22Rv1 (cell line): ENCODE measurements around the gene TADA2A.
"Not testable (repeated sequence)": the region's sequence is repeated elsewhere in the genome, so short reads cannot be mapped to it uniquely, and the experiment has no call there.

Source experiments
- H3K27ac ChIP-seq: fragments of 450-650 bp; 2 replicates; pipeline ENCODE4 v1.5.1; 2017
- CTCF ChIP-seq: fragments of 450-650 bp; IDR thresholded peaks from 2 replicates; pipeline ENCODE4 v1.5.1; 2017; ENCODE audit warnings: mild to moderate bottlenecking
- ZFX ChIP-seq: fragments of 450-650 bp; IDR thresholded peaks from 2 replicates; pipeline ENCODE4 v1.6.1; 2017; ENCODE audit warnings: antibody characterized with exemption, borderline replicate concordance

TADA2A gene

GRCh38 chr17:37446027-37446426 lies 39.3 kb downstream of the TADA2A start:
- TF ChIP-seq ZFX (no peak), CTCF (no peak)
- H3K27ac ChIP-seq, result 0 out of 2 replicates have a peak overlapping the region, but pooled peaks have one; percentile 7

- H3K27ac ChIP-seq, result no peak overlapping the region
- TF ChIP-seq CTCF, result no peak
- no peak for TF ChIP-seq ZFX
Measured at GRCh38 chr17:37447641-37448040, 41.0 kb downstream of the TADA2A start.

- peak overlapping the region; percentile 63 for H3K27ac ChIP-seq
- no peak for TF ChIP-seq ZFX
- no peak for TF ChIP-seq CTCF
Measured at GRCh38 chr17:37450112-37450511, 43.4 kb downstream of the TADA2A start.

- H3K27ac ChIP-seq, result not testable (repeated sequence)
Measured at GRCh38 chr17:37457801-37458200, 51.1 kb downstream of the TADA2A start.

- TF ChIP-seq CTCF (no peak), ZFX (no peak)
- H3K27ac ChIP-seq, result no peak overlapping the region
Measured at GRCh38 chr17:37458805-37459204, 52.1 kb downstream of the TADA2A start.

GRCh38 chr17:37461668-37462067 lies 55.0 kb downstream of the TADA2A start:
- no peak overlapping the region for H3K27ac ChIP-seq
- no peak for TF ChIP-seq ZFX
- TF ChIP-seq CTCF, result no peak

- no peak overlapping the region for H3K27ac ChIP-seq
- TF ChIP-seq CTCF, result no peak
- TF ChIP-seq ZFX, result no peak
Measured at GRCh38 chr17:37462492-37462891, 55.8 kb downstream of the TADA2A start.

- no peak overlapping the region for H3K27ac ChIP-seq
- no peak for TF ChIP-seq ZFX
- no peak for TF ChIP-seq CTCF
Measured at GRCh38 chr17:37463039-37463438, 56.4 kb downstream of the TADA2A start.
